Colon (tissue), 2 donors: Measurements from ENCODE around the gene AEBP1.

Experiments used
- FAIRE-seq: peaks from 2 replicates; lab custom pipeline; 2012; peaks lifted over from hg19 to GRCh38; lab: Jason Lieb, UNC
- donor health status: control.
- donor health status: control.

AEBP1 gene

DNA sequence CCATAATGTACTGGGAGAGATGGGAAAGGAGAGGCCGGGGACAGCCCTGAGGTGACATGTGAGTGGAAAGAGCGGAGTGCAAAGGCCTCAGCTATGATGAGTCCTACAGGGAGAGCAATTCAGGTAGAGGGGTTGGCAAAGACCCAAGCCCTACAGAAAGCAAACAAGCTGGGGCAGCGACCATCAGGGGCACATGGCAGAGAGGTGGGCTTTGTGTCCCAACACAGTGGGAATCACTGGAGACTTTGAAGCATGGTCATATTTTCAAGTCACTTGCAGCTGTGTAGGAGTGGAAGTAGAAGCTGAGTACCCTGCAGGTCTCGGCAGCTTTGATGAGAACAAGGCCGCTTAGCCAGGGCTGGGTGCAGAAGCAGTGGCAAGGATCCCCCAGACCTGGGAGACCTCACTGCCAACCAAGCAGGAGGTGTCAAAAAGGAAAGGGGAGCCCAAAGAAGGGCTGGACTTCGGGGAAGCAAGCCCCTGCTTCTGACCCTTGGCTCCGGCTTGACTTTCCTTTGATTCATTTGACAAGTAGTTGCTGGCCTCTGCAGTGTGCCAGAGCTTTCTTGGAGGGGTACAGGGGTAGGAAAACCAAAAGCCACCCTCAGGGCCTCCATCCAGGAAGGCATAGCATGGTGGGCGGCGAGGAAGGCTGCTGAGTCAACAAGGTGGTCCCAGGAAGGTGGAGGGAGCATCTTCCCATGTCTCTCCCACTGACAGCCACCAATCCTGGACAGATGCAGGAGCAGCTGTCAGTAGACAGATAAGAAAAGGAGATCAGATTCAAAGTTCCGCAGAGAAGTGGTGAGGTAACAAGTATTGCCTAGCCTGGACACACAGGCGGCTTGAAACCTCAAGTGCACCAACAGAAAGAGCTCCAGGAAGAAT lies 36.8 kb upstream of the AEBP1 start:
- FAIRE-seq = no peak

DNA sequence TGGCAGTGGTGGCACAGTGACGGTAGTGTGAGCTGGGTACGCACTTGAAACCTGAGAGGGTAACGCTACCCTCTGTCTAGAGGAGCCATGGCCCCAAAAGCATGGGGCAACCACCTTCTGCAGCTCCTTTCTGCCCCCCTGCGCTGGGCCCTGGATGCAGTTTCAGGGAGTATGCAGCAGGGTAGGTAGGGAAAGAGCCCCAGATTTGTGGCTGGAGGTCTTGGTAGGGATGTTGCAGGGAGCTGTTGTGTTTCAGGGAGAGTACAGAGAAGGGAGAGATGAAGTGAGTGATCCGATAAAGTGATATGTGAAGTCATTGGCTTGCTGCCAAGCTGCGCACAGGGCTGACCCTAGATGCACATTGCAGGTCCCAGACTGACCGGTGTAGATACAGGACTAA lies 36.1 kb upstream of the AEBP1 start:
- no peak for FAIRE-seq

- FAIRE-seq = no peak
Observed at GRCh38 chr7:44071726-44072363, 32.3 kb upstream of the AEBP1 start.

DNA sequence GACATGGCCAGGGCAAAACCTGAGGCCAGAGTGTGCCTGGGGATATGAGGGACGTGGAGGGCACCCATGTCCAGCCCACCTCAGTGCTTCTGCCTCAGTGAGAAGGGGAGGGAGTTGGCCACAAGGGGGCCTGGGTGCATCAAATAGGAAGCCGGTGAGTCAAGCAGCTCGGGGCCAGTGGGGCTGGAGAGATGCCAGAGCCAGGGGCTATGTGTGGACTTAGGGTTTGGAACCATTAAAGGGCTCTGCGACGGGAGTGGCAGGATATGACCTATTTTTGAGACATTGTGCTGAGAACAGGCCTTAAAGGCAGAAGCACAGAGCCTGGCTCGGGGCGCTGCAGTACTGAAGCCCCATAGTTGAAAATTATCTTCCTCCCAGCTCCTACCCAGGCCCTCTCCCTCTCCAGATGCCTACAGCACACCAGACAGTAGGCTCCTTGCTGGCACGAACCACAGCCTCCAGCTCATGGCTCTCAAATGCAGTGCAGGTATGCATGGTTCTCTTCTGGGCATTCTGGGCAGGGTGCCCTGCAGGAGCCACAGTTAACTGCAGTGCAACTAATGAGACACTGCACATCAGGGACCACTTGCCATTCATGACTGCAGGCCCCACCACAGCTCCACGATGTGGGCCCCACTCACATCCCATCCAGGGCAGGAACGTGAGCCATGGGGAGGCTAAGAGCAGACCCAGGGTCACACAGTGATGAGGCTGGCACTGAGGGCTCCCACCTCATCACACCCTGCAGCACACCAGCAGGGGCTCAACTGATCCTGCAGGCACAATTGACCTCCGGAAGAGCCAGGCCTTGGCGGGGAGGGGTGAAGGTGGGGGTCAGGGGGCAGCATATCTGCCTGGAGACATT lies 31.5 kb upstream of the AEBP1 start:
- no peak for FAIRE-seq

- FAIRE-seq = no peak
Observed at GRCh38 chr7:44073664-44074348, 30.3 kb upstream of the AEBP1 start.

- no peak for FAIRE-seq
Observed at GRCh38 chr7:44074349-44074695, 29.8 kb upstream of the AEBP1 start.

DNA sequence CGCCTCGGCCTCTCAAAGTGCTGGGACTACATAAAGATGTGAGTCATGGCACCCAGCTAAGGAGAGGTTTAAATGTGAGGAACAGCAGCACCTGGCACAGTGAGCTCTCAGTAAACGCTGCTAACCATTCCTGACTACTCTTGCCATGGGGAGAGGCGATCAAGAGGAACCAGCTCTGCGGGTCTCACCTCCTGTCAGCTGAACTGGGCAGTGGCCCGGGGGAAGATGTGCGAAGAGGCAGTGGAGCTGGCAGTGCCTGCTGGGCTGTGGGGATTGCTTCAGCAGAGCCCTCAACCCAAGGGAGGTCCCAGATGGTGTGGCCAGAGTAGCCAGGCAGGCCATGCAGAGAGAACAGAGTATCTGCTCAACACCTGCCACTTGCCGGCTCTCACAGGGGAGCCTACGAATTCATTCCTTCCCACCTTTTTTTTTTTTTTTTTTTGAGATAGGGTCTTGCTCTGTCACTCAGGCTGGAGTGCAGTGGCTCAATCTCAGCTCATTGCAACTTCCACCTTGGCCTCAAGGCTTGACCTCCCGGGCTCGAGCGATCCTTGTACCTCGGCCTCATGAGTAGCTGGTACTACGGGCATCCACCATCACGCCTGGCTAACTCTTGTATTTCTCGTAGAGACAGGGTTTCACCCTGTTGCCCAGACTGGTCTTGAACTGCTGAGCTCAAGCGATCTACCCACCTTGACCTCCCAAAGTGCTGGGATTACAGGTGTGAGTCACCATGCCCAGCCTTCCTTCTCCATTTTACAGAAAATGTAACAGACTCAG lies 28.7 kb upstream of the AEBP1 start:
- no peak for FAIRE-seq

GRCh38 chr7:44076101-44076895 lies 27.8 kb upstream of the AEBP1 start:
- no peak for FAIRE-seq

- FAIRE-seq = no peak
Observed at GRCh38 chr7:44077061-44077460, 27.1 kb upstream of the AEBP1 start.

DNA sequence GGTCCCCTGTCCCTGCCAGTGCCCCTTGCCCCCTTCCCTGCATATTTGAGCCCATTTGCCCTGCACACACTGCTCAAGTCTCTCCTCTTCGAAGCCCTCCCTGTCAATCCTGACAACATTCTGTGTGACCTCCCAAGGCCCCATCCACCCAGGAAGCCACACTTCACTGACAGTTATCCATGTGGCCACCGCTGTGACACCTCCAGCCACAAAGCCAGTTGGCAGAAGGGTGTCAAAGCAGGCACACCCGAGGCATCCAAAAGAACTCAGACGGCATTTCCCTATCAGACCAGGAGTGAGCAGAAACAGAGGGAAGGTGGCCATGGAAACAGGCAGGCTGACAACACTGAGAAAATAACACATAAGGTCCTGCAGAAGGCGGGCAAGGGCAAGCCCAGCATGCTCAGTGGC lies 26.5 kb upstream of the AEBP1 start:
- no peak for FAIRE-seq

- no peak for FAIRE-seq
Observed at GRCh38 chr7:44078521-44078920, 25.6 kb upstream of the AEBP1 start.

DNA sequence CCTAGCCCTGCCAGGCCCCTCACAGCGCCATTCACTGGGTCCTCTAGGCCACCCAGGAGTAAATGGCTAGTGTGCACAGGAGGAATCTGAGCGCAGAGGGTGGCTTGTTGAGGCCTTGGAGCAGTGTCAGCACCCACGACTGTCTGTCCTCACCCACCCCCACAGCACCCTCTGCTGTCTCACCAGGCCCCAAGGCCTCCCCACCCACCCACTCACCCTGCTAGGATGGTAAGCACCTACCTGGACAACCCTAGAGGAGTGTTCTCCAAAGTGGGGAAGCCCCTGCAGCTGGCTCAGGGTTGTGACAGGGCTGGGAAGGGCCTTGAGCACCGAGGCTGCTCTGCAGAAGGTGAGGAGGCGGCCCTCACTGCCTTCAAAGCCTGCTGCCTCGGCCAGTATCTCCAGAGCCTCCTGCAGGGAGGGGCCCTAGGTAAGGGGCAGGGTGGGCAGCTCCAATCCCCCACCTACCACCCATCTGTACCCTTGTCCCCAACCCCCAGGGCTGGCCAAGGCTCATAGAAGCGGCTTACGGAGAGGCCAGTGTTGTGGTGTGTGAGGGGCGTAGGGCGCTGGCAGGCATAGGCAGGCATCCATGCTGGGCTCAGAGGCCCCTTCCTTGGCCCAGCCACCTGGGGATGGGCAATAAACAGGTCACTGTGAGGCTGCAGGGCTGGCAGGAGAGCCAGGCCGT lies 24.7 kb upstream of the AEBP1 start:
- FAIRE-seq = no peak

DNA sequence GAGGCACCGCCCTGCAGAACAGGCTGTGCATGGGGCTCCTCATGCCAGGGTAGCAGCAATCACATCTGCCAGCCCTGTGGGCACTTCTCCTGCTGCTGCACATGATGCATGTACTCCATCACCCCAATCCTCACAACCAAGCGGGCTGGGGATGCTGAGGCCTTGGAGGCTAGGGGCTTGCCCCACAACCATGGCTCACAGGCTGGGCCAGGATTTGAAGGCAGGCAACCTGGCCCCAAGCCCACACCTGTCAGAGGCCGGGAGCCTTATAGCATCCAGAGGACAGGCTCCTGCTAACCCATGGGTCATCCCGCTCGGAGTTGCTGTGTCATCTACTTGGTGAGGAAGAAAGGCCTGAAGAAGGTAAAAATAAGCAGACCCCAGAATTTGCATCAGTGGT lies 24.0 kb upstream of the AEBP1 start:
- no peak for FAIRE-seq

GRCh38 chr7:44080686-44081265 lies 23.4 kb upstream of the AEBP1 start:
- no peak for FAIRE-seq

DNA sequence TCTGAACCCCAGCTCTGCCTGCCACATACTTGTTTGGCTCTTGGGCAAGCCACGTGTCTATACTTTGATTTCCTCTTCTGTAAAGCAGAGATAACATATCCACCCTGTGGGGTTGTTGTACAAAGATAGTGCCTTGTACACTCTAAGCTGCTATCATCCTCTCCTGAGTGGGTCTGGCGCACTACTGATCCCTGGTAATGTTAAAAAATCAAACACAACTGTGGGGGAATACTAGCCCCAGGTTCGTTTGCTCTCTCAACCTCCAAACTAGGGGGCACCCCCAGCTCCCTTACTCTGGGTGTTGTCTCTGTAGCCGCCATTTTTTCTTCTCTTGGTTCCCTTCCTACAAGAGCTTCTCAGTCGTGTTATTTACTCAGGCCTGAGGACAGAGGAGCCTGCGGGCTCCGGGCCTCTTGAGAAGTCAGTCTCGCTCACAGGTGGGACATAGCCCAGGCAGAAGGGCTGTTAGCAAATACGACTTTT lies 22.8 kb upstream of the AEBP1 start:
- no peak for FAIRE-seq

DNA sequence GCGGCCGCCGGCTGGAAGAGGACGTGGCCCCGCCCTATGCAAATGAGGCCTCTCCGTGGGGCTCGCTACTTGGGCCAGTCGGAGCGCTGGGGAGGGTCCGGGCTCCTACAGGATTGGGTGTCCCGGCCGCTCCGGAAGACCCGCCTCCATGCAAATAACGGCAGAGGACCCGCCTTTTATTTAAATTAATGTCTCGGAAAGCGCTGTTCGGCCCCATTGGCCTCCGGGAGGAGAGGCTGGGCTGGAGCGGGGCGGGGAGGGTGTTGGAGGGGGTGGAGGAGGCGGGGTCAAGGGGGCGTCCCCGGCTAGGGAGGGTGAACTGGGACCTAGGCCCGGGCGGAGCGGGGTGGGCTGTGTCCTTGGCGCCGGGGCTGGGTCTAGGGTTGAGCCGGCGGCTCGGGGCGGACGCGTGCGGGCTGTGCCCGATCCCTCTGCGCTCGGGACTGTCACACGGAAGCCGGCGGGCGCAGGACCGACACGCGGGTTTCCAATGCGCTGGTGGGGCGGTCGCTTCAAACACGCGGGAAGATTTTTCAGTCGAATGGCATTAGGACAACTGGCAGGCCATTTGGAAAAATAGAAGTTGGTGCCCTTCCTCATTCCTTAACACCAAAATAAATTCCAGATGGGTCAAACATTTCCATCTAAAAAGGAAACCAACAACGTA lies 21.5 kb upstream of the AEBP1 start:
- FAIRE-seq = no peak

DNA sequence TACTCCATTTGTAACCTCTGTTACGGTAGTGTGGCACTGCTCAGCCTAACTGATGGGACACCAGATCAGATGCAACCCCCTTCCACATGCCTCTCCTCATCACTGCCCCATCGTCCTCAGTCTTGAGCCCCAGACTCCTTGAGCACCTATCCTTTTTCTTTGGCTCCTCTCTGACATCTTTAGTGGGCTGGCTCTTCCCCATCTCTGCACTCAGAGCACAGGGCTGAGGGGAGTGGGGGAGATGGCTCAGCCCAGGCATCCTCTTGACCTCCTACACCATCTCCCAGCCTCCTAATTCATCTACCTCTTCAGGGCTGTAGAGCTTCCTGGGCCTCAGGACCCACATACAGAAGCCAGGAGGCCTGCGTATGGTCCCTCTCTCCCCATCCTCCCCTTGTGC lies 20.3 kb upstream of the AEBP1 start:
- no peak for FAIRE-seq

DNA sequence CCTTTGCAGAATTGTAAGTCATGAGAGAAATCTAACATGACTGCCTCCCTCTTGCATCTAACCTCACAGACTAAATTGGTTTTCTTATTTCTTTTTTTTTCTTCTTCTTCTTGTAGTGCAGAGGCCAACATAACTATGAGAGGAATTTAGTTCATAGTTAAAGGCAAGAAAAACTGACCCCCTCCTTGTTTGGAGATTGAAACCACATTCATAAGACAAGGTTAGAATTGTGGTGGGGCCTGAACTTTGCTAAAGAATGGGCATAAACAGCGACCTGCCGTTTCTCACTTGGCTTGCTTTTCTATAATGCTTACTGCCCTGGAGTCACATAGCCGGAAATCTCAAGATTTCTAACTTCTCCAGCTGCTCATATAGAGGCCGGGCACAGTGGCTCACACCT lies 19.4 kb upstream of the AEBP1 start:
- FAIRE-seq = no peak

DNA sequence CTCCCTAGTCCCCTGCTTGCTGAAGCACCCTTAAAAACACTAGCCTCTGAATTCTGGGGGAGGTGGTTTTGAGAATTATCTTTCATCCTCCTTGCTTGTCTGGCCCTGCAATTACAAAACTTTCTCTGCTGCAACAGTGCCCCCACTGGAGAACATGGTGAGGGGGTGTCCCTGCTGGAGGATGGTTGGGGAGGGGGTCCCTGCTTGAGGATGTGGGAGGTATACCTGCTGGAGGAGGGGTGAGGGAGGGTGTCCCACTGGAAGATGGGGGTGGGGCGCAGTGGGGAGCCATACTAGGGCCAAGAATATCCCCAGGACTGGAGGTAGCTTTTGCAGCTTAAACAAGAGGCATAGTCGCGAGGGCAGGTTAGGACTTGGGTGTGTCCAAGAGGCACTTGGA lies 18.6 kb upstream of the AEBP1 start:
- no peak for FAIRE-seq
